Suprapubic skin (tissue), 4 donors: ENCODE data around the gene GUCA2A. TPM values are rescaled to one million over a fixed set of nuclear protein-coding genes. Genes with fewer than 3 reads are reported as not detected.

Experiments
- DNase-seq, 2 donors: peaks; one replicate each; pipeline ENCODE4 v3.0.0-alpha.2; 2019; ENCODE audit warnings: low spot score in 2 of 2
- H3K27ac ChIP-seq: fragments of 200-600 bp; sonication (generic); one replicate; pipeline ENCODE4 v1.5.1; 2019
- H3K27me3 ChIP-seq: fragments of 200-600 bp; sonication (generic); one replicate; pipeline ENCODE4 v1.5.1; 2019
- H3K36me3 ChIP-seq: fragments of 200-600 bp; sonication (generic); one replicate; pipeline ENCODE4 v1.5.1; 2019
- H3K4me1 ChIP-seq: fragments of 200-600 bp; sonication (generic); one replicate; pipeline ENCODE4 v1.5.1; 2019
- H3K4me3 ChIP-seq: fragments of 200-600 bp; sonication (generic); one replicate; pipeline ENCODE4 v1.5.1; 2019; ENCODE audit warnings: mild to moderate bottlenecking
- H3K9me3 ChIP-seq: fragments of 200-600 bp; sonication (generic); one replicate; pipeline ENCODE4 v1.5.1; 2019
- EP300 ChIP-seq: sonication (generic); formaldehyde crosslinking; IDR thresholded peaks from one replicate; pipeline ENCODE4 v1.6.1; 2017; ENCODE audit warnings: antibody characterized with exemption
- POLR2A ChIP-seq, 2 donors: fragments of 450-650 bp; IDR thresholded peaks; one replicate each; pipeline ENCODE4 v1.6.1; 2017; ENCODE audit warnings: antibody characterized with exemption in 2 of 2, mild to moderate bottlenecking in 2 of 2, moderate library complexity in 2 of 2
- POLR2AphosphoS5 ChIP-seq, 3 donors: sonication (generic); formaldehyde crosslinking; IDR thresholded peaks; one replicate each; pipeline ENCODE4 v1.6.1; 2017; ENCODE audit warnings: antibody characterized with exemption in 3 of 3
- WGBS: methylation state at CpG from one replicate; pipeline ENCODE4 v1.1.5; 2018; 5-methylcytosine and 5-hydroxymethylcytosine counted together
- total RNA-seq, 4 donors: library from RNA; depleted of rRNA; stranded (reverse); fragments of >200 nt; gene quantifications; one replicate each; pipeline ENCODE4 v1.1.0, GENCODE V29; 2016
- TF ChIP-seq, protein P1 (sequence below), 2 donors: fragments of 200-600 bp in 1 of 2; fragments of 450-650 bp in 1 of 2; sonication (generic) in 1 of 2; IDR thresholded peaks; one replicate each; pipeline ENCODE4 v1.5.1; 2016 to 2019; ENCODE audit warnings: antibody characterized with exemption in 2 of 2, mild to moderate bottlenecking in 1 of 2, moderate library complexity in 1 of 2

GUCA2A gene
- total RNA-seq, 4 donors from 2014 or later = 1.4 TPM; not detected in 3

DNA sequence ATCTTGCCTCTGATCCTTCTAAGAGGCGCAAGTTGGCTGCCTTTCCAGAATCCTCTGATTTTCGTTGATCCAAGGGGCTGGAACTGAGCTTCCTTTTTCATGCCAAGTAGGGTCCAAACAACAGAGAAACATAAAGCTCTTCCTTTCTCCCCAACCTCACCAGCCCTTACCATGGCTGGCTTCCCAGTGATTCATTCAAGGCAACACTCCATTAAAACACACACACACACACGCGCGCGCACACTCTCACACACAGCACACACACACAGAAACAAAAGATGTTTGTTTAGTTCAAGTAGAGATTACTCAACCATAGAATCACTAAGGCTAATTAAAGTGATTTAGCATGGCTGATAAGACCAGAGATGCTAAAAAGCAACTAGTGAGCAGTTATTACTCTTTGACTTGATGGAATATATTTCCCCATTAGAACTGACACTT, 13.0 kb upstream of the GUCA2A start:
- DNase-seq = no peak
- WGBS = 50% methylated on average over 6 of the region's 6 CpGs
- Histone ChIP-seq H3K9me3 (no peaks in the 10 kb centered on the region), H3K36me3 (peaks cover 5% of the 10 kb centered on the region), H3K4me1 (peaks cover 44% of the 10 kb centered on the region), H3K27me3 (no peaks in the 10 kb centered on the region), H3K4me3 (no peak overlapping the region), H3K27ac (no peak overlapping the region)
- TF ChIP-seq, protein P1, sequence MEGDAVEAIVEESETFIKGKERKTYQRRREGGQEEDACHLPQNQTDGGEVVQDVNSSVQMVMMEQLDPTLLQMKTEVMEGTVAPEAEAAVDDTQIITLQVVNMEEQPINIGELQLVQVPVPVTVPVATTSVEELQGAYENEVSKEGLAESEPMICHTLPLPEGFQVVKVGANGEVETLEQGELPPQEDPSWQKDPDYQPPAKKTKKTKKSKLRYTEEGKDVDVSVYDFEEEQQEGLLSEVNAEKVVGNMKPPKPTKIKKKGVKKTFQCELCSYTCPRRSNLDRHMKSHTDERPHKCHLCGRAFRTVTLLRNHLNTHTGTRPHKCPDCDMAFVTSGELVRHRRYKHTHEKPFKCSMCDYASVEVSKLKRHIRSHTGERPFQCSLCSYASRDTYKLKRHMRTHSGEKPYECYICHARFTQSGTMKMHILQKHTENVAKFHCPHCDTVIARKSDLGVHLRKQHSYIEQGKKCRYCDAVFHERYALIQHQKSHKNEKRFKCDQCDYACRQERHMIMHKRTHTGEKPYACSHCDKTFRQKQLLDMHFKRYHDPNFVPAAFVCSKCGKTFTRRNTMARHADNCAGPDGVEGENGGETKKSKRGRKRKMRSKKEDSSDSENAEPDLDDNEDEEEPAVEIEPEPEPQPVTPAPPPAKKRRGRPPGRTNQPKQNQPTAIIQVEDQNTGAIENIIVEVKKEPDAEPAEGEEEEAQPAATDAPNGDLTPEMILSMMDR (IDR thresholded peaks at IDR 0.05) = no peak
- no peak for TF ChIP-seq EP300
- TF ChIP-seq POLR2A (IDR thresholded peaks at IDR 0.05) = no peak
- no peak for TF ChIP-seq POLR2AphosphoS5 (IDR thresholded peaks at IDR 0.05)

DNA sequence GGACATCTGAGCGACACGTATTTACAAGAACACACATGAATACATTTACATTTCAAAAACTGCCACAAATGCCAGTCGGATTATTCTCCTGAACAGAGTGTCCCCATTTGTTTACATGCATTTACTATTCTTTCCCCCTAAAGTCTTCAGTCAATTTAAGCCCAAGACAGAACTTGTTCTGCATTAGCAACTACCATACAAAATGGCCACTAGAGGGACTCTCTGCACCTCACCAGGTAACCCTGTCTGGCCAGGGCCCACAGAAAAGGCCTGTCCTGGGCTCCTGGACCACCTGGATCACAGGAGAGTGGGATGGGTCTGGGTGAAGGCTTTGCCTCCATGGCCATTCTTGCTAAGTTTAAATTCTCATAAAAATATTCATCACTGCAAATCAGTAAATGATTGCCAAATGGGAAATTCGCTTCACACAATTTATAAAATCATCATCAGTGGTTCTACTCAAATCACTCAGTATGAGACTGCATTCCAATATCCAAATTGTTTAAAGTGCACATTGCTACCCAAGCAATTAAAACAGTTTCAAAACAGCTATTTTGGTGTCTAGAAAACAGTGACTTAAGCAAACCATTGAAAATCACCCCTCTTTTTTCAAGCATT, 12.5 kb upstream of the GUCA2A start:
- H3K9me3 ChIP-seq = no peaks in the 10 kb centered on the region
- WGBS = 77% methylated on average over 4 of the region's 4 CpGs
- H3K4me3 ChIP-seq = no peak overlapping the region
- H3K27ac ChIP-seq = no peak overlapping the region
- TF ChIP-seq POLR2AphosphoS5 (IDR thresholded peaks at IDR 0.05) = no peak
- TF ChIP-seq, protein P1 (IDR thresholded peaks at IDR 0.05) = peak; percentile 28 to 63
- DNase-seq = no peak
- H3K4me1 ChIP-seq = peaks cover 49% of the 10 kb centered on the region
- no peaks in the 10 kb centered on the region for H3K27me3 ChIP-seq
- H3K36me3 ChIP-seq = peaks cover 2% of the 10 kb centered on the region

DNA sequence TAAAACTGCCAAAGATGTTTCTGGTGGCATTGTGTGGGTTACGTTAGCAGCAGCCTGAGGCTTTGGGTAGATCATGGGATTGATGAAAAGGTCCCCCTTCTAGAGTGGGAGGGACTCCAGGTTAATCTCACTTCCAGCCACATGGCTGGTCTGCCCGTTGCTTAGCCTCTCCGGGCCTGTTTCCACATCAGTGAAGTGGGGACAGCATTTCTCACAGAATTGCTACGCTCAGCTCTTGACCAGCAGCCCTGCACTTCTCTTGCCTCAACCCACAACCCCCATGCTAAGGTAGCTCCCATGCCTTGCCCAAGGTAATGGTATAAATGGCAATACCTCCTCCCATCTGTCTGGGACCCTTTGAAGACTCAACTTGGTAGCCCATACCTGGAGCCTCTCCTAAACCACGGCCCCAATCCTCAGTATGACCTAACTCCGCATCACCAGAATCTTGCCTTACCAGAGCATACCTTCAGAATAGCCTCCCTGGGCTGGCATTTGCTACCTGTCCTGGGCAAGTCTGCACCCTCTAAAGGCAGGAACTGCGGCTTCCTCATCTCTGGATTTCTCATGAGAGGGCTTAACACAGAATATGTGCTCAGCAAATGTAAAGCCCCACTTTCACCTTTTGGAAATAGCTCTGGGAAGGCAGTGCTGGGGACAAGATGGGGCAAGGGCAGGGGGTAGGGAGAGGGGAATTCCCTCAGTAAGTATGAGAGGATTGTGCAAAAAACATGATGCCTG, 10.9 kb upstream of the GUCA2A start:
- 81% methylated on average over 7 of the region's 7 CpGs for WGBS
- peaks cover 64% of the 10 kb centered on the region for H3K4me1 ChIP-seq
- peak overlapping the region; percentile 91 for H3K27ac ChIP-seq
- TF ChIP-seq, protein P1 (IDR thresholded peaks at IDR 0.05) = no peak
- TF ChIP-seq POLR2AphosphoS5 (IDR thresholded peaks at IDR 0.05) (no peak), POLR2A (IDR thresholded peaks at IDR 0.05) (no peak), EP300 (no peak)
- no peaks in the 10 kb centered on the region for H3K9me3 ChIP-seq
- no peak overlapping the region for H3K4me3 ChIP-seq
- DNase-seq = no peak
- H3K36me3 ChIP-seq = no peaks in the 10 kb centered on the region
- H3K27me3 ChIP-seq = no peaks in the 10 kb centered on the region

DNA sequence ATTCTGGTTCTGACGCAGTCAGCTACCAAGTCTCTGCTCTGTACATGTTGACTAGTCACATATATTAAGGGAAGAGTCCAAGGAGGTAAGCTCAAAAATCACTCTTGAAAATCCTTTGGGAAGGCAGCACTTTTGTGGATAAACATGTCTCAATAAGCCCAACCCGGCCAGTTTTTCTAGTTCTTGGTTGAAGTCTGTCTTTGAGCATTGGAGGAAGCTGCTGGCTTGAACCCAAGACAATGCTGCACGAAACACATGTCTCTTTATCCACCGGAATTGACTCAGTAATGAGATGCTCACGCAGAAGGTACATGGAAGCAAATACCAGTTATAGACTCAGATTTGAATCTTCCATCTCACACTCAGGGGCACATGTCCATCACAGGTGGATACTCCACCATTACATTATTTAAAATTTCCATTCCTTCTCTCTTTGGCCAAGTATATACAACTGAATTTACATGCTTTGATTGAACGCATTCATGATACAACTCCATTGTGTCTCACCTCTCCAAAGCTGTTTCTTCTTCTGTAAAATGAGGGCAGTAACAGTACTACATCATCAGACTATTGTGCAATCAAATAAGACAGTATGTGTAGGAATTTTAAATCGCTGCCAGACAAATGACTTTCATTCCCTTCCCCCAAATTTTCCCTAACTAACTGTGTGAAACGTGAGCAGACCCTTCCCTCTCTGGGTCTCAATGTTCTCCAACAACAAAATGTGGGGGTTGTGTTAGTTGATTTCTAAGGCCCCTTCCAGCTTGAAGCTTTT, 9.6 kb upstream of the GUCA2A start:
- DNase-seq = no peak
- no peaks in the 10 kb centered on the region for H3K9me3 ChIP-seq
- WGBS = 42% methylated on average over 8 of the region's 8 CpGs
- H3K27me3 ChIP-seq = no peaks in the 10 kb centered on the region
- H3K4me1 ChIP-seq = peaks cover 72% of the 10 kb centered on the region
- no peaks in the 10 kb centered on the region for H3K36me3 ChIP-seq
- peak overlapping the region; percentile 22 for H3K4me3 ChIP-seq
- TF ChIP-seq, protein P1 (IDR thresholded peaks at IDR 0.05) = no peak
- no peak for TF ChIP-seq POLR2A (IDR thresholded peaks at IDR 0.05)
- TF ChIP-seq POLR2AphosphoS5 (IDR thresholded peaks at IDR 0.05) = peak in 1 of 3 donors; percentile 8
- H3K27ac ChIP-seq = peak overlapping the region; percentile 91
